ENCODE measurements around the gene PTPRF. TPM values are rescaled to one million over a fixed set of nuclear protein-coding genes. Genes with fewer than 3 reads are reported as not detected.

Gene PTPRF
- polyA plus RNA-seq, 3 donors = not detected

DNA sequence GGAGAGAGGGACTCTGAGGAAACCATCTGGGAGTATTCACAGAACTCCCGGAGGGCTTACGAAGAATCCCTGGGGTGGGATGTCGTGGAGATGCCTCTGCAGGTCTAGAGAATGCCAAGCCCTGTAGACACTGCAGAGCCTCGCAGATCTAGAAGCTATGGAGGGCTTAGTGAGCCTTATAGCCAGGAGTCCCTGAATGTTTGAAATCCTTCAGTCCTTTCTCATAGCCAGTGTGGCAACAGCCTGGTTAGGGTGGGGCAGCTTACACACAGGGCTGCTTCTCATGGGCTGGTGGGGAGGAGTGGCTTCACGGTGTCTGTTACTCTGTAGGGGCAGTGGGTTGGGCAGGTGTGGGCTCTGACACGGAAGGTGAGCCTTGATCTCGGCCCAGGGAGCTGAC is 75.1 kb downstream of the PTPRF start:
- H3K36me3 Mint-ChIP-seq = no peaks in the 10 kb centered on the region
- WGBS (ENCODE audit: insufficient coverage) = 98% methylated on average over 6 of the region's 7 CpGs
- no peak overlapping the region for H3K4me3 Mint-ChIP-seq

DNA sequence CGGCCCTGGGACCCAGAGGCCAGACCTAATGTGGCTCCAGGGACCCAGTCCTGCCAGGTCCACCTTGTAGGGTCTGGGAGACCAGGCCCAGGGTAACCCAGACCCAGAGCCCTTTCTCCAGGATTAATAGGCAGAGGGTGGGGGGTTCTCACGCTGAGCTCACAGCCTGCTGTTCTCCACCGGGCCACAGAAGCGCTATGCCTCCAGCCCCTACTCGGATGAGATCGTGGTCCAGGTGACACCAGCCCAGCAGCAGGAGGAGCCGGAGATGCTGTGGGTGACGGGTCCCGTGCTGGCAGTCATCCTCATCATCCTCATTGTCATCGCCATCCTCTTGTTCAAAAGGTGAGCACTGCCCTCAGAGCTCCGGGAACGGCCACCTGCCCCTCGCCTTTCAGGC is 75.9 kb downstream of the PTPRF start:
- peaks cover 0 to 6% (median 4%) of the 10 kb centered on the region in 3 donors for H3K27me3 Mint-ChIP-seq (ENCODE audit: low read depth in 3 of 3)
- no peak overlapping the region for H3K4me3 Mint-ChIP-seq
- WGBS (ENCODE audit: insufficient coverage) = 97% methylated on average over 12 of the region's 13 CpGs
- H3K27ac Mint-ChIP-seq = no peak overlapping the region
- no peaks in the 10 kb centered on the region for H3K27me3 ChIP-seq (ENCODE audit: control insufficient read depth in 2 of 2, insufficient read depth in 2 of 2, low read length in 2 of 2)
- no peaks in the 10 kb centered on the region for H3K9me3 ChIP-seq (replicated peaks in 1 of 2; ENCODE audit: control insufficient read depth in 1 of 2, insufficient read depth in 1 of 2, low read length in 2 of 2)
- no peak overlapping the region for H2AFZ ChIP-seq (ENCODE audit: insufficient read depth, low read depth, low read length, poor library complexity, severe bottlenecking)
- no peak overlapping the region for H3K4me3 ChIP-seq (replicated peaks in 1 of 3; ENCODE audit: low read depth in 2 of 3, low read length in 3 of 3)
- no peak overlapping the region for H3K9ac ChIP-seq (ENCODE audit: insufficient read depth, low read length, poor library complexity, severe bottlenecking)
- H3K79me2 ChIP-seq (ENCODE audit: insufficient read depth, low read length) = no peaks in the 10 kb centered on the region
- H3K4me1 ChIP-seq (ENCODE audit: control insufficient read depth in 1 of 2, insufficient read depth in 2 of 2, low read length in 2 of 2) = no peaks in the 10 kb centered on the region
- no peaks in the 10 kb centered on the region for H3K9me3 Mint-ChIP-seq
- no peak overlapping the region for H3K4me2 ChIP-seq (replicated peaks; ENCODE audit: extremely low read depth, low read length, poor library complexity, severe bottlenecking)
- no peak for DNase-seq
- H3K27ac ChIP-seq (ENCODE audit: low read depth in 1 of 2, low read length in 2 of 2) = no peak overlapping the region
- no peaks in the 10 kb centered on the region for H3K36me3 ChIP-seq (replicated peaks in 1 of 2; ENCODE audit: control insufficient read depth in 1 of 2, insufficient read depth in 2 of 2, low read length in 2 of 2)
- no peaks in the 10 kb centered on the region for H3K36me3 Mint-ChIP-seq
- no peaks in the 10 kb centered on the region for H3K4me1 Mint-ChIP-seq
- TF ChIP-seq CTCF (IDR thresholded peaks at IDR 0.05) = no peak
- H4K20me1 ChIP-seq (ENCODE audit: insufficient read depth, low read length) = no peaks in the 10 kb centered on the region
- intact Hi-C loops (cut with micrococcal nuclease) = no loop called here

More for the DNA sequence above, 75.1 kb downstream of the PTPRF start:
- DNase-seq = no peak
- Mint-ChIP-seq H3K27ac (no peak overlapping the region), H3K9me3 (no peaks in the 10 kb centered on the region), H3K4me1 (no peaks in the 10 kb centered on the region), H3K27me3 (ENCODE audit: low read depth in 3 of 3) (peaks cover 0 to 5% (median 4%) of the 10 kb centered on the region in 3 donors)
- H3K79me2 ChIP-seq (ENCODE audit: insufficient read depth, low read length) = no peaks in the 10 kb centered on the region
- no peak overlapping the region for H3K4me2 ChIP-seq (replicated peaks; ENCODE audit: extremely low read depth, low read length, poor library complexity, severe bottlenecking)
- intact Hi-C loops (cut with micrococcal nuclease) = no loop called here
- no peak overlapping the region for H3K9ac ChIP-seq (ENCODE audit: insufficient read depth, low read length, poor library complexity, severe bottlenecking)
- H4K20me1 ChIP-seq (ENCODE audit: insufficient read depth, low read length) = no peaks in the 10 kb centered on the region
- H3K36me3 ChIP-seq (replicated peaks in 1 of 2; ENCODE audit: control insufficient read depth in 1 of 2, insufficient read depth in 2 of 2, low read length in 2 of 2) = no peaks in the 10 kb centered on the region
- H3K27me3 ChIP-seq (ENCODE audit: control insufficient read depth in 2 of 2, insufficient read depth in 2 of 2, low read length in 2 of 2) = no peaks in the 10 kb centered on the region
- no peak for TF ChIP-seq CTCF (IDR thresholded peaks at IDR 0.05)
- no peak overlapping the region for H3K27ac ChIP-seq (ENCODE audit: low read depth in 1 of 2, low read length in 2 of 2)
- H3K9me3 ChIP-seq (replicated peaks in 1 of 2; ENCODE audit: control insufficient read depth in 1 of 2, insufficient read depth in 1 of 2, low read length in 2 of 2) = no peaks in the 10 kb centered on the region
- no peak overlapping the region for H3K4me3 ChIP-seq (replicated peaks in 1 of 3; ENCODE audit: low read depth in 2 of 3, low read length in 3 of 3)
- no peaks in the 10 kb centered on the region for H3K4me1 ChIP-seq (ENCODE audit: control insufficient read depth in 1 of 2, insufficient read depth in 2 of 2, low read length in 2 of 2)
- no peak overlapping the region for H2AFZ ChIP-seq (ENCODE audit: insufficient read depth, low read depth, low read length, poor library complexity, severe bottlenecking)
